Activated T-cell treated with anti-CD3 and anti-CD28 coated beads, Interleukin-2, amount 50 U/mL, for 72 hours (primary cell): ENCODE data around the gene CSNK2A2. TPM values are rescaled to one million over a fixed set of nuclear protein-coding genes. Genes with fewer than 3 reads are reported as not detected.

Source experiments
- ATAC-seq, 2 donors: fragments of 150-1000 bp; cut with Tn5 transposase; replicated peaks in 1 of 2; 2 replicates each; pipeline ENCODE4 v1.10.0; 2021; ENCODE audit warnings: moderate library complexity in 2 of 2, mild to moderate bottlenecking in 1 of 2
- DNase-seq, 2 donors: peaks; one replicate each; pipeline ENCODE4 v3.0.0; 2021 to 2022; ENCODE audit warnings: mixed read lengths in 1 of 2
- H3K27ac Mint-ChIP-seq: one replicate; pipeline ENCODE4 v1.8.0; 2022; ENCODE audit warnings: mild to moderate bottlenecking, moderate library complexity, mixed read lengths
- H3K27me3 Mint-ChIP-seq: one replicate; pipeline ENCODE4 v1.8.0; 2022; ENCODE audit warnings: low read depth, mixed read lengths
- H3K36me3 Mint-ChIP-seq, 2 donors: one replicate each; pipeline ENCODE4 v1.8.0; 2022; ENCODE audit warnings: mixed read lengths in 2 of 2, mild to moderate bottlenecking in 1 of 2; ENCODE audit not compliant: insufficient read depth in 2 of 2
- H3K4me1 Mint-ChIP-seq: one replicate; pipeline ENCODE4 v1.8.0; 2022; ENCODE audit warnings: low read depth, mixed read lengths
- H3K4me3 Mint-ChIP-seq, 2 donors: one replicate each; pipeline ENCODE4 v1.8.0; 2022; ENCODE audit warnings: mild to moderate bottlenecking in 2 of 2, mixed read lengths in 2 of 2, moderate library complexity in 2 of 2
- H3K9me3 Mint-ChIP-seq, 2 donors: one replicate each; pipeline ENCODE4 v1.8.0; 2022; ENCODE audit warnings: mixed read lengths in 2 of 2
- total RNA-seq, 2 donors: library from RNA; stranded (reverse); gene quantifications; one replicate each; pipeline ENCODE4 v1.2.3, GENCODE V29; 2022

CSNK2A2 gene
- total RNA-seq, result 100 to 1,000 TPM; 121 to 133 TPM

- Mint-ChIP-seq H3K4me1 (peaks cover 44% of the 10 kb centered on the region), H3K36me3 (peaks cover 4 to 18% of the 10 kb centered on the region in 2 donors), H3K27ac (peak within 1 kb of the TSS; percentile 85), H3K27me3 (peaks cover 26% of the 10 kb centered on the region), H3K9me3 (no peaks in the 10 kb centered on the region), H3K4me3 (peak within 1 kb of the TSS; percentile 90)
- DNase-seq, result peak; percentile 78 to 82
- ATAC-seq, result peak; percentile 95 to 96
Observed at GRCh38 chr16:58198022-58198683, at the start of gene CSNK2A2. Gene CSNK2A2, minus strand, starts transcription at chr16:58198106. Its CDS starts 370 bp downstream, at chr16:58197736.

GRCh38 chr16:58243528-58244004 is 45.7 kb upstream of the CSNK2A2 start:
- Mint-ChIP-seq H3K4me1 (peaks cover 9% of the 10 kb centered on the region), H3K27me3 (peaks cover 27% of the 10 kb centered on the region), H3K36me3 (no peaks in the 10 kb centered on the region), H3K4me3 (peak overlapping the region in 1 of 2 donors; percentile 51), H3K9me3 (no peaks in the 10 kb centered on the region), H3K27ac (no peak overlapping the region)
- ATAC-seq, result peak; percentile 82
- peak; percentile 12 to 19 for DNase-seq

DNA sequence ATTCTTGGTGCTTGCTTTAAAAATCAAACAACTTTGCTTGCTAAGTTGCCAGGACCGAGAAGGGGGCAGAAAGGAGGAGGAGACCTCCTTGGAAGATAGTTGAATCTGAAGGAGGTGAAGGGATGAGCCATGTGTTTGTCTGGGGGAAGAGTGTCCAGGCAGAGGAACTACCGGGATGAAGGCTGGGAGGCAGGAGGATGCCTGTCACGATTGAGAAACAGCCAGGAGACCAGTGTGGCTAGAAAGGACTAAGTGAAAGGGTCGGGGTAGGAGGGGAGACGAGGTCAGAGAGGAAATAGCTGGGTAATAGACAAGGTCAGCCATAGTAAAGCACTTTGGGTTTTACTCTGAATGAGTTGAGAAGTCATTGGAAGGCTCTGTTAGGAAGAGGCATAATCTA is 38.9 kb upstream of the CSNK2A2 start:
- peaks cover 13% of the 10 kb centered on the region for H3K4me1 Mint-ChIP-seq
- DNase-seq, result no peak
- peak overlapping the region; percentile 88 to 91 for H3K4me3 Mint-ChIP-seq
- peaks cover 36% of the 10 kb centered on the region for H3K27me3 Mint-ChIP-seq
- no peak overlapping the region for H3K27ac Mint-ChIP-seq
- ATAC-seq, result peak in 1 of 2 donors; percentile 8
- H3K36me3 Mint-ChIP-seq, result no peaks in the 10 kb centered on the region
- H3K9me3 Mint-ChIP-seq, result no peaks in the 10 kb centered on the region

- peak overlapping the region; percentile 88 to 91 for H3K4me3 Mint-ChIP-seq
- peaks cover 36% of the 10 kb centered on the region for H3K27me3 Mint-ChIP-seq
- ATAC-seq (peak; percentile 99 to 100), DNase-seq (peak; percentile 71 to 77)
- no peaks in the 10 kb centered on the region for H3K36me3 Mint-ChIP-seq
- H3K27ac Mint-ChIP-seq, result no peak overlapping the region
- peaks cover 13% of the 10 kb centered on the region for H3K4me1 Mint-ChIP-seq
- H3K9me3 Mint-ChIP-seq, result no peaks in the 10 kb centered on the region
Observed at GRCh38 chr16:58236231-58236690, 38.4 kb upstream of the CSNK2A2 start.

- no peaks in the 10 kb centered on the region for H3K36me3 Mint-ChIP-seq
- peak overlapping the region; percentile 88 to 91 for H3K4me3 Mint-ChIP-seq
- no peak for ATAC-seq
- H3K27ac Mint-ChIP-seq, result no peak overlapping the region
- no peaks in the 10 kb centered on the region for H3K9me3 Mint-ChIP-seq
- peaks cover 36% of the 10 kb centered on the region for H3K27me3 Mint-ChIP-seq
- peaks cover 13% of the 10 kb centered on the region for H3K4me1 Mint-ChIP-seq
- no peak for DNase-seq
Observed at GRCh38 chr16:58235663-58236062, 37.8 kb upstream of the CSNK2A2 start.

- H3K36me3 Mint-ChIP-seq, result no peaks in the 10 kb centered on the region
- ATAC-seq (no peak), DNase-seq (no peak)
- peaks cover 31% of the 10 kb centered on the region for H3K27me3 Mint-ChIP-seq
- no peak overlapping the region for H3K27ac Mint-ChIP-seq
- peaks cover 13% of the 10 kb centered on the region for H3K4me1 Mint-ChIP-seq
- no peak overlapping the region for H3K4me3 Mint-ChIP-seq
- no peaks in the 10 kb centered on the region for H3K9me3 Mint-ChIP-seq
Observed at GRCh38 chr16:58234831-58235595, 37.1 kb upstream of the CSNK2A2 start.

DNA sequence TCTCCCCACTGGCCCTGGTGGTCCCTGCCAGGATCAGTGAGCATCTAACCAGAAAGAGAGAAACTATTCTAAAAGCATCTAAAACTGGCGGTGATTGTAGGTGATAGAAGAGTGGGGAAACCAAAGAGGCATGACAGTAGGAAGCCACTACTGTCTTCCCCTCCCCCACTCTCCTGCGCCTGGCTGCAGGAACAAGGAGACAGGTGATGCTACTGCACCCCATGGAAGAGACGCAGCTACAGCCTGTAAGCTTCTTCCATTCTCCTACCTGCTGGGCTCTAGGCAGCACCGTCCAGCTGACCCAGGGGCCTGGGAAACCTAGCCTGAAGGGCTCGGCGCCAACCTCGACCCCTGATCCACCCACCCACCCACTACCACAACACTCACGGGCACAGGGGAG is 32.4 kb upstream of the CSNK2A2 start:
- H3K4me1 Mint-ChIP-seq, result no peaks in the 10 kb centered on the region
- H3K36me3 Mint-ChIP-seq, result no peaks in the 10 kb centered on the region
- H3K27ac Mint-ChIP-seq, result no peak overlapping the region
- H3K4me3 Mint-ChIP-seq, result no peak overlapping the region
- ATAC-seq (no peak), DNase-seq (no peak)
- no peaks in the 10 kb centered on the region for H3K27me3 Mint-ChIP-seq
- no peaks in the 10 kb centered on the region for H3K9me3 Mint-ChIP-seq

GRCh38 chr16:58226790-58227189 is 28.9 kb upstream of the CSNK2A2 start:
- no peak for ATAC-seq
- Mint-ChIP-seq H3K4me1 (no peaks in the 10 kb centered on the region), H3K9me3 (no peaks in the 10 kb centered on the region), H3K4me3 (no peak overlapping the region), H3K36me3 (no peaks in the 10 kb centered on the region), H3K27me3 (no peaks in the 10 kb centered on the region), H3K27ac (no peak overlapping the region)
- no peak for DNase-seq

DNA sequence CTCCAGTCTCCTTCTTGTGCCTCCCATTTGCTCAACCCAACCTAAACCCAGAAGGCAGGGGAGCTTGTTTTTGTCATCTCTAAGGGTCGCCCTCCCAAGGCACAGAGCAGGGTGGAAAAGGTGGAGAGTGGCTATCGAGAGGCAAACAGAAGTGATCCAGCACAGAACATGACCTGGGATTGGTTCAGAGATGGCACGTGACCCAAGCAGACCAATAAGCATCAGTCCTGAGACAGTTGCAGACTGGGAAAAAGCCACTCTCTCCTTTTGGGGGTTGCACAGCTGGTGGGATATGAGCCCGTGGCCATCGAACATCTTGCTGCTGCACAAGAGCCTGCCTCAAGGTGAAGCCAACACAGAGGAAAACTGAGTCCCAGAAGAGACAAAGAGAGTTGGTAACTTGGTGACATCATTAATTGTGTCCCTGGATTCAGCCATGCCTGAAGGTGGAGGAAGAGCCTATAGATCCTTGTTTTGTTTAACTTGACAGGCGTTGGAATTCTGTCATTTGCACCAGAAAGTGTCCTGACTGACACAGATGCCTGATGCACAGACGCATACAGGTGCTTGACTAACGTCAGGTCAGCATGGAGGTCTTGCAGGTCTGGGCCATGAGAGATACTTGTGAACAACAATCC is 28.2 kb upstream of the CSNK2A2 start:
- Mint-ChIP-seq H3K9me3 (no peaks in the 10 kb centered on the region), H3K27ac (no peak overlapping the region), H3K4me1 (no peaks in the 10 kb centered on the region), H3K36me3 (no peaks in the 10 kb centered on the region), H3K27me3 (no peaks in the 10 kb centered on the region), H3K4me3 (no peak overlapping the region)
- ATAC-seq (no peak), DNase-seq (no peak)

- DNase-seq, result no peak
- Mint-ChIP-seq H3K4me1 (no peaks in the 10 kb centered on the region), H3K4me3 (no peak overlapping the region), H3K27ac (no peak overlapping the region), H3K36me3 (peaks cover 0 to 1% of the 10 kb centered on the region in 2 donors), H3K27me3 (peaks cover 6% of the 10 kb centered on the region), H3K9me3 (peaks cover 0 to 1% of the 10 kb centered on the region in 2 donors)
- ATAC-seq, result no peak
Observed at GRCh38 chr16:58222532-58223316, 24.8 kb upstream of the CSNK2A2 start.

DNA sequence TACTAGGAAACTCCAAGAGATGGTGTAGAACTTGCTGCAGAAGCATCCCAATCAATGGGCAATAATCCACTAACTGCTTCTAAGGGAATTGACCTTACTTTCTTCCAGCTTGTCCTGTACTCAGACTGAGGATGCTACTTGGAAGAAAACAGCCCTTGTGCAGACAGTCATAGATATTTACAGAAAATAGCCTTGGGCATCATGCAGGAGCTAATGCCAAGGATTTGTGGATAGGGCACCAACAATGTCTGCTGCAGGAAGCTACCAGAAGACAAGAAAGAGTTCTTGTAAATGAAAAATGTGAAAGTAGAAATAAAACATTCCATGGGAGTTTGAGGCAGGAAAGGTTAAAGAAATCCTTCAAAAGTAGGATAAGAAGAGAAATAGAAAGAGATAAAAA is 21.5 kb upstream of the CSNK2A2 start:
- peaks cover 1 to 6% of the 10 kb centered on the region in 2 donors for H3K9me3 Mint-ChIP-seq
- H3K36me3 Mint-ChIP-seq, result peaks cover 1 to 5% of the 10 kb centered on the region in 2 donors
- no peak for DNase-seq
- no peak overlapping the region for H3K4me3 Mint-ChIP-seq
- H3K4me1 Mint-ChIP-seq, result no peaks in the 10 kb centered on the region
- ATAC-seq, result no peak
- H3K27me3 Mint-ChIP-seq, result peaks cover 15% of the 10 kb centered on the region
- H3K27ac Mint-ChIP-seq, result no peak overlapping the region

DNA sequence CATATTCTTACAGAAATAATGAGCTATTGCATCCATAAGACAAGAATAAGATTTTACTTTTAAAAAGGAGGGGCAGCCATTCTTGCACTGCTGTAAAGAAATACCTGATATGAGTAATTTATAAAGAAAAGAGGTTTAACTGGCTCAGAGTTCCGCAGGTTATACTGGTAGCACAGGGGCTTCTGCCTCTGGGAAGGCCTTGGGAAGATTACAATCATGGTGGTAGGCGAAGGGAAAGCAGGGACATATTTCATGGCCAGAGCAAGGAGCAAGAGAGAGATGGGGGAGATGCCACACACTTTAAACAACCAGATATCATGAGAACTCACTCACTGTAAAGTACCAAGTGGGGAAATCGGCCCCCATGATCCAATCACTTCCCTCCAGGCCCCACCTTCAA is 20.9 kb upstream of the CSNK2A2 start:
- H3K27ac Mint-ChIP-seq, result no peak overlapping the region
- H3K4me1 Mint-ChIP-seq, result no peaks in the 10 kb centered on the region

More for the DNA sequence above, 20.9 kb upstream of the CSNK2A2 start:
- Mint-ChIP-seq H3K36me3 (peaks cover 1 to 5% of the 10 kb centered on the region in 2 donors), H3K27me3 (peaks cover 15% of the 10 kb centered on the region), H3K4me3 (no peak overlapping the region), H3K9me3 (peaks cover 1 to 6% of the 10 kb centered on the region in 2 donors)
- DNase-seq, result no peak
- ATAC-seq, result no peak
